GM18951 (cell line): Measurements from ENCODE around the gene RASA3.

Source experiments
- POLR2A ChIP-seq: IDR thresholded peaks from 4 replicates; pipeline ENCODE4 v1.6.1; 2011; ENCODE audit warnings: mild to moderate bottlenecking; ENCODE audit not compliant: insufficient read length, insufficient read depth; ENCODE audit errors: extremely low read depth
- in situ Hi-C: fragments of 300-500 bp; cut with MboI; formaldehyde crosslinking; loops from one replicate; pipeline ENCODE4 v1.12.0; 2022; ENCODE audit warnings: low sequenced_read_pairs, mixed read lengths, inconsistent platforms; ENCODE audit not compliant: unreplicated experiment

Gene RASA3

DNA sequence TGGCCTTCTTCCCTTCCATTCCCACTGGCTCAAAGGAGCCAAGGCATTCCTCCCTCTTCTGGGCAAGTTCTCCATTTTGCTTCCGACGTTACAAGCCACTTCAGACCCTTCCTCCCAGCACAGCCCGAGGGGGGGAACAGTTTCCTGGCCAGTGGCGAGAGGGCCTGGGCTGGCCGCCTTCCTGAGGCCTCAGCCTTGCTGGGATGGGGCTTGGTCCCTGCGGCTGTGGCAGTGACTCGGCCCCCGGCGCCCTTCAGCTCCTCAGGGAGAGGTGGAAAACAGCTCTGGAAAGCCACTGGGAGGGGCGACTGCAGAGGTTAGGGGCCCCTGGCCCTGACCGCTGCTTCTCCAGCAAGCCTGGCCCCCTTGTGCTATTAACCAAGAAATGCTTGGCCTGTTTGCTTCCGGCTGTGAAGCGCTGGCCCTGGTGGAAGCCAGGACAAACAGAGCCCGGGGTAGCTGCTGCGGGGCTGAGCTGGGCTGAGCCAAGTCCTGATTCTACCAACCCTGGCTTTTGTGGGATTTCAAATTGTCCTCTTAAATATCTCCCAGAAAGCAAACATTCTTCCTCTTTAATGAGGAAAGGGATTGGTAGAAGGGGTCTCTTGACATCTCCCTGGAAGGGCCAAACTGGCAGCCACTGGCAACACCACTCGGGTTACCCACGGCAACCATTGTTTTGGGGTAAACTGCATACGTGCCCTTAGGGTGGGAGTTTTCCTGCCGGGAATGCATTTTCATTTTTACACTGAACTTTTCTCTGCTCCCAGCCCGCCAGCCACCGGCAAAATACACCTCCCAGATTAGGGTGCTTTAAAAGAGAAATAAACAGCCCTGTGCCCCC is 197.2 kb downstream of the RASA3 start:
- in situ Hi-C loops, result no loop called here
- no peak for TF ChIP-seq POLR2A

DNA sequence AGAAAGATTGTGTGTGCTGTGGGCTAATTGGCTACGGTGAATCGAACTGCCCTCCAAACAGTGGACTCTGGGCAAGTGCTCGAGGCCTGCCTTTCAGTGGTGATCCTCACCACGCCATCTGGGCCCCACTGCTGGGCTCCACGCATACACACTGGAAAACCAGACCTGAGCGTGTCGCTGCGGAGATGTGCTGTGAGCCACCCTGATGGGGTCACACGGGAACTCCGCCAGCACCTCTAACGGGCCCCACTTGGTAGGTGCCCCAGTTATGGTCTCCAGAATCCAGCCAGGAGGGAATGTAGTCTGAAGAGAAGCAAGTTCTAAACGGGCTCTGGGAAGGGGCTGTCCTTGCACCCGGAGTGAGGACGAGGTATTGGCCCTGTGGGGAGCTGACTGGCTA is 197.8 kb downstream of the RASA3 start:
- no peak for TF ChIP-seq POLR2A
- in situ Hi-C loops, result no loop called here

DNA sequence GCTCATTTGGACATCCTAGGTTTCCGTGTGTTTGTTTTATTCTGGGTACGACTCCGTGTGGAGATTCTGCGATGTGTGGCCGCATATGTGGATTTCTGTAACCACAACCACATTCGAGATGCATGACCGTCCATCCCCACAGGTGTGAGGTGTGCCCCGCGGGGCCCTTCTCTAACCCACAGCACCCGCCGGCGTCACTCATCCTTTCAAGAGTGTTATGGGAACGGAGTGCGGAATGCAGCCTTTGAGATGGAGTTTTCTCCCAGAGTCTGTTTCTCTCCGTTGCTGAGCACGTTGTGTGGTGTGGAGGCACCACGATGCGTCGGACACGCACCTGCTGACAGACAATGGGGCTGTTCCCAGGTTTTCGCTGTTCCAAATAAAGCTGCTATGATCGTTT is 198.5 kb downstream of the RASA3 start:
- in situ Hi-C loops, result no loop called here
- TF ChIP-seq POLR2A, result no peak

DNA sequence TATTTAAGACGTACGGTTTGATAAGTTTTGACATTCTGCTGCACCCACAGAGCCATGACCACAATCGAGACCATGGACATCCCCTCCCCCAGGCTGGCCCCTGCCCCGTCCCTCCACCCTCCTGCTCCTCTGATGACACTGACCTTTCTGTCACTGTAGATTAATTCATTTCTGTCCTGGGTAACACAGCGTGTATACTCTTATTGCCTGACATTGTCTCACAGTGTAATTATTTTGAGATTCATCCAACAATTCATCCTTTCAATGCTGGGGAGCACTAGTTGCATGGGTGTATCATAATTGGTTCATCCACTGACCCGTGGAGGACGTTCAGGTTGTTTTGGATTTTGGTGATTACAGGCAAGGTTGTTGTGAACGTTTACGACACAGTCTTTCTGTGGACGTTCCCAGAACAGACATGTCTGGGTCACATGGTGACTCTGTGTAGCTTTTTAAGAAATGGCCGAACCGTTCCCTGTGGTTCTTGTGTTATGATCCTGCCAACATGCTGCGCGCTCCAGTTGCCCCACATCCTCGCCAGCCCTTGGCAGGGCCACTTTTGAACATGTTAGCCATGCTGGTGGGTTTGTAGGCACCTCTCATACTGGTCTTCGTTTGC is 200.5 kb downstream of the RASA3 start:
- no peak for TF ChIP-seq POLR2A
- in situ Hi-C loops, result no loop called here

DNA sequence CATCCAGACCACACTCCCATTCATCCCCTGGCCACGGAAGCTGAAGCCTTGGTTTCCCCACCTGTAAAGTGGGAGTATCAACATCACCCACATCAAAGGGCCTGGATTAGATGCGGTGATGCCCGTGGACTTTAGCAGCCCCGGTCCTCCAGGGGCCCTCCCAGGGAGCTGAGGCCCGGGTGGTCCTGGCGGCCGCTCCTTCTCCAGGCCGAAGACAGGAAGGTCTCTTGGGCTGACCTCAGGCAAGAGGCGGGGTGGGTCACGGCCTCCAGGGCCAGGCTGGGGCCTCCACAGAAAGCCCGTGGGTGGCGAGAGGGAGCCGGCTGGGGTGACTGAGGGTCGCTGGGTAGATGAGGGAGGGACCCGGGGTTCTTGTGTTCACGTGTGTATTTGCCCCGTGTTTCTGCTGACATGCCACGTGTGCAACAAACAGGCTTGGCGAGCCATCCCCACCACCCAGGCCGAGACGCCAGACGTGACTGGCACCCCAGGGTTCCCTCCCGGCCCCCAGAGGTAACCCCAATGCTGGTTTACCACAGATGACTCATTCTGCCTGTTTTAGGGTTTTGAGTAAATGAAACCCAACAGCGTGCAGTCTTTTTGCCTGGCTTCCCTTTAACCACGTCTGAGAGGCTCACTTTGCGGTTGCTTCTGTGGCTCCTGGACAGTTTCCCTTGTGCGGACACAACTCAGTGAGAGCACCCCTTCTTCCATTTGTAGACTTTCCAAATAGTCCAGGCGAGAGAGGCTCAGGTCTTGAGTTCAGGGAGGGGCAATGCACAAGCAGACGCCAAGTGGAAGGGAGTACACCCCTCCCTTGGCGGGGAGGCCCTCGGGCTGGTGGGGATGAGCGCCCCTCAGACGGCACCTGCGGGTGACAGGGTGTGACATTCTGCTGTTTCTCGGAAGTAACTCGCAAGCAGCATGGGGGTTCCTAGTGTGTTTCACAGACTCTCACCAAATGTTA is 201.5 kb downstream of the RASA3 start:
- no peak for TF ChIP-seq POLR2A
- in situ Hi-C loops, result no loop called here

DNA sequence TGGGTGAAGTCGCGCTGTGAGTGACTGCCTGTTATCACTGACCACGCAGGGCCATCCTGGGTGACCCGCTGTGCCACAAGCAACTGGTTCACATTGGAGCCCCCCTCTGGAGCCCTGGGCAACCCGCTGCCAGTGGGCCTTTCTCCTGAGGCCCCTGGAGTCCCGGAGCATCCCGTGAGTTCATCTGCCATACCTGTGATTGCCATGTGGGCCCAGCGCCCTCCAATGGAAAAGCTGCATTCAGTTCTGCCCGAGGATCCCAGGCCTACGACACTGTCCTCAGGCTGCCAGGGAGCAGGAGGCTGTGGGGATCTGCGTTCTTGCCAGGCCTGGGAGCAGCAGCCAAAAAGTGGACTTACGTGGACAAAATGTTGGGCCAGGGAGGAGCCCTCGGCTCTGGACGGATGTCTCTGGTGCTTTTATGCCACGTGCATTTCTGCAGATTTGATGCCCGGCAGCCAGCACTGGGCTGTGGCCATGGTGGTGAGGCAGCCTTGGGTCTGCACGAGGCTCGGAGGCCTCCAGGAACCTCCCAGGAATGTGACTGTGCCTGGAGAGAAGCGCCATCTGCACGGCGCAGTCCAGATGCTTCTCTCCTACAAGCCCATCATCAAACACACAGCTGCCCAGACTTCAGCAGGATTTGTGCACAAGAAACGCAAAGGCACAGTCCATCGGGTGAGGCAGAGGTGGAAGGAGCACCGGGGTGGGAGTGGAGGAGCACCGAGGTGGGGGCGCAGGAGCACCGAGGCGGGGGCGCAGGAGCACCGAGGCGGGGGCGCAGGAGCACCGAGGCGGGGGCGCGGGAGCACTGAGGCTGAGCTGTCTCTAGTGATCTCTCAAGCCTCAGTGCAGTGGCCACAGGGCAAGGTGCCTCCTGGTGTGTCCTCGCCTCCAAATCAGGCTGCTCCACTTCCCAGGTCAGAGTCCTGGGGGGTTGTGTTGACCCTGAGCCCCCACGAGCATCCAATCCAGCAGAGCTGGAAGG is 202.5 kb downstream of the RASA3 start:
- in situ Hi-C loops, result no loop called here

DNA sequence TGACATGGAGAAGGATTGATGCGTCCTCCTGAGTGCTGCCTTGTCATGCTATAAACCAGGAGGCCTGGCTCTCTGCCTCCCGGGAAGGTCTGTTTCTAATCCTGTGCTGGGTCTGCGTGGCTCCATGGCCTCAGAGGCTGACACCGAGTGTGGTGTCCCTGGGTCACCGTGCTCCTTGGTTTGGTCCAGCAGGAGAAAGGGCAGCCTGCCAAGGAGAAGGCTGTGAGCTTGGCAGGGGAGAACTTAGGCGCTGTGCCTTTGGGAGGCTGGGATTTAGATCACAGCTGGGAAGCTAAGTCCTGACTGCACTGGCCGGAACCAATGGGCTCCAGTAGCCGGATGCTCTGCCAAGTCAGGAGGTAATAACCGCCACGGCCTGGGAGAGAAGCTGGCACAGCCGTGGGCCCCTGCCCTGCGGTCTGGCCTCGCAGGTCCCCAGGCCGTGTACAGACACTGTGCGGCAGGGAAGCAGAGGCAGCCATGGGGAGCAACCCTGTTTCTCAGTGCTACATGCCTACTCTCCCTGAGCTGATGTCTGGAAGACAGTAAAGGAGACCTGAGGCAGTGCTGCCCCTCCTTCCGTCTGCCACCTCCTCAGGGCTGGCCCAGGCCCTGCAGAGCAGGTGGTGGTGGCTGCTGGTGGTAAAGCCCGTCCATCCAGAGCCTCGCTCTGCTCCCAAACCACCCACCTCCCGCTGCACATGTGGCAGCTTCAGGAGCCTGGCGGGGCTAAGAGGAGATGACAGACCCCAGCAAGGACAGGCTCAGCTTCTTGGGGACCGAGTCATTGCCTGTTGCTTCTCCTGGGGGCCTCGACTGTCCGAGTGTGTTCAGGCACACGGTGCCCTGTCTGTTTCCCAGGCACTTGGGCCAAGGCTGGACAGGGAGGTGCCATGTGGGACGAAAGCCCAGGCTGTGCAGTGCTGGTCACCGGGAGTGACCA is 203.5 kb downstream of the RASA3 start:
- in situ Hi-C loops, result no loop called here
- no peak for TF ChIP-seq POLR2A

More for the DNA sequence above, 202.5 kb downstream of the RASA3 start:
- no peak for TF ChIP-seq POLR2A
